Measurements from ENCODE around the gene MAP3K4.

The MAP3K4 gene

GRCh38 chr6:161130967-161131766 is 139.6 kb downstream of the MAP3K4 start:
- DNase-seq = no peak

GRCh38 chr6:161132384-161132783 is 140.8 kb downstream of the MAP3K4 start:
- no peak for DNase-seq

GRCh38 chr6:161133963-161134362 is 142.4 kb downstream of the MAP3K4 start:
- DNase-seq = no peak

- no peak for DNase-seq
Measured at GRCh38 chr6:161134550-161135298, 143.2 kb downstream of the MAP3K4 start.

GRCh38 chr6:161135695-161136591 is 144.4 kb downstream of the MAP3K4 start:
- DNase-seq = no peak

- DNase-seq = no peak
Measured at GRCh38 chr6:161136655-161137054, 145.1 kb downstream of the MAP3K4 start.

- no peak for DNase-seq
Measured at GRCh38 chr6:161137320-161137719, 145.8 kb downstream of the MAP3K4 start.

GRCh38 chr6:161137839-161138542 is 146.4 kb downstream of the MAP3K4 start:
- DNase-seq = no peak

GRCh38 chr6:161138543-161139303 is 147.2 kb downstream of the MAP3K4 start:
- DNase-seq = no peak

- DNase-seq = no peak
Measured at GRCh38 chr6:161139304-161139765, 147.8 kb downstream of the MAP3K4 start.

GRCh38 chr6:161139766-161140553 is 148.4 kb downstream of the MAP3K4 start:
- no peak for DNase-seq

GRCh38 chr6:161140554-161140875 is 148.9 kb downstream of the MAP3K4 start:
- no peak for DNase-seq

- DNase-seq = no peak
Measured at GRCh38 chr6:161141173-161141572, 149.6 kb downstream of the MAP3K4 start.

- no peak for DNase-seq
Measured at GRCh38 chr6:161142957-161143296, 151.4 kb downstream of the MAP3K4 start.

GRCh38 chr6:161143663-161144430 is 152.3 kb downstream of the MAP3K4 start:
- no peak for DNase-seq

GRCh38 chr6:161150136-161150535 is 158.6 kb downstream of the MAP3K4 start:
- DNase-seq = no peak

- no peak for DNase-seq
Measured at GRCh38 chr6:161150566-161150965, 159.0 kb downstream of the MAP3K4 start.

- DNase-seq = no peak
Measured at GRCh38 chr6:161151059-161151645, 159.6 kb downstream of the MAP3K4 start.

- DNase-seq = no peak
Measured at GRCh38 chr6:161151660-161152526, 160.3 kb downstream of the MAP3K4 start.
